Measurements from ENCODE around the gene UTS2. TPM values are rescaled to one million over a fixed set of nuclear protein-coding genes. Genes with fewer than 3 reads are reported as not detected.

Gene UTS2
- total RNA-seq, 1 donor from 2014 or later, result not detected

- no peak for ATAC-seq
Measured at GRCh38 chr1:7862211-7863060, 9.6 kb upstream of the UTS2 start.

- no peak for ATAC-seq
Measured at GRCh38 chr1:7861452-7861851, 8.6 kb upstream of the UTS2 start.

GRCh38 chr1:7860130-7860529 lies 7.3 kb upstream of the UTS2 start:
- ATAC-seq, result no peak

GRCh38 chr1:7859406-7859805 lies 6.5 kb upstream of the UTS2 start:
- no peak for ATAC-seq

GRCh38 chr1:7857985-7858384 lies 5.1 kb upstream of the UTS2 start:
- ATAC-seq, result no peak

- no peak for ATAC-seq
Measured at GRCh38 chr1:7857000-7857399, 4.1 kb upstream of the UTS2 start.

GRCh38 chr1:7856345-7856744 lies 3.5 kb upstream of the UTS2 start:
- ATAC-seq, result no peak

- ATAC-seq, result no peak
Measured at GRCh38 chr1:7853684-7854026, 790 bp upstream of the UTS2 start.

GRCh38 chr1:7850786-7851185 lies 2.1 kb downstream of the UTS2 start:
- ATAC-seq, result no peak

- ATAC-seq, result no peak
Measured at GRCh38 chr1:7847599-7847998, 5.3 kb downstream of the UTS2 start.

- no peak for ATAC-seq
Measured at GRCh38 chr1:7846656-7847055, 6.2 kb downstream of the UTS2 start.

- ATAC-seq, result no peak
Measured at GRCh38 chr1:7845761-7846160, 7.1 kb downstream of the UTS2 start.

GRCh38 chr1:7842517-7842916 lies 10.3 kb downstream of the UTS2 start:
- ATAC-seq, result no peak

GRCh38 chr1:7839526-7839925 lies 13.3 kb downstream of the UTS2 start:
- ATAC-seq, result no peak

- no peak for ATAC-seq
Measured at GRCh38 chr1:7838714-7839113, 14.2 kb downstream of the UTS2 start.

GRCh38 chr1:7833035-7833434 lies 19.8 kb downstream of the UTS2 start:
- no peak for ATAC-seq

GRCh38 chr1:7831458-7831857 lies 21.4 kb downstream of the UTS2 start:
- ATAC-seq, result no peak

GRCh38 chr1:7827126-7827955 lies 25.5 kb downstream of the UTS2 start:
- no peak for ATAC-seq

- no peak for ATAC-seq
Measured at GRCh38 chr1:7826363-7826762, 26.5 kb downstream of the UTS2 start.

- ATAC-seq, result no peak
Measured at GRCh38 chr1:7824701-7825100, 28.2 kb downstream of the UTS2 start.

GRCh38 chr1:7821282-7821681 lies 31.6 kb downstream of the UTS2 start:
- ATAC-seq, result no peak

GRCh38 chr1:7813677-7814373 lies 39.0 kb downstream of the UTS2 start:
- ATAC-seq, result no peak

- no peak for ATAC-seq
Measured at GRCh38 chr1:7811476-7811875, 41.4 kb downstream of the UTS2 start.
